ENCODE measurements around the gene CXXC5. TPM values are rescaled to one million over a fixed set of nuclear protein-coding genes. Genes with fewer than 3 reads are reported as not detected.

CXXC5 gene
- total and polyA plus RNA-seq, 2 of the 4 experiments (the other 2 are of a cell fraction) = 24.9 to 35.7 TPM

DNA sequence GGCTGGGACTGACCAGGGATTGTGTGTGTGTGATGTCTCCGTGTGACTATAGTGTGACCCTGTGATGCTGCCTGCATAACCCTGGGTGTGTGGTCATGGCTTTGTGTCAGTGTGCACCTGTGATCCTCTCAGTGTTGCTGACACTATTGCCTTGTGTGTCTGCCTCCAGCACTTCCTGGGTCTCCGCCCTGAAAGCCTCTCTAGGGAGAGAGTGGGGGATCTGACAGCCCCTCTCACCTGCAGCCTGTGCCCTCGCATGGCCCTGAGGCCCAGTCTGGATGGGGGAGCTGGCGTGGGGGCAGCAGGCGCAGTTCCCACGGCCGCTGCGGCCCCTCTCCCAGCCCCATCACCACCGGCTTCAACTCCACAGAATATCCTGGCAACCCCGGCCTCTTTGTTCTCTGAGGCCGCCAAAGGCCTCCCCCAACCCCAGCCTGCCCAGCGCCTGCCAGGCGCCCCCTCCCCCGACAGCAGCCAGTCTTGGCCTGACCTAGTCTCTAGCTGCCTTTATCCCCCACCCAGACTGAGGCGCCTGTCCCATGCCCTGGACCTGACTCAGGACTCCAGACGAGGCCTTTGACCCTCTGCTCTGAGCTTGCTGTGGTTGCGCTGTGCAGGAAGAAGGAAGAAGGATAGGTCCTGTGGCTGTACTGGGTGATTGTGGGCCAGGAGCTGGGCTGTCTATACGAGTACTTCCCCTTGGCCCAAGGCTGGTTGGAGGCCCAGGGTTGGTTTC lies 38.7 kb downstream of the CXXC5 start:
- WGBS, 2 experiments (ENCODE audit: extremely low coverage in 2 of 2, insufficient read length in 1 of 2) = 79% methylated on average over 4 of the region's 18 CpGs; no CpG with 5 or more reads in 1 of the 2 experiments
- Histone ChIP-seq H3K56ac (ENCODE audit: extremely low read depth, insufficient read depth, low read length) (no peak overlapping the region), H3K27me3 (ENCODE audit: control insufficient read depth, insufficient read depth, low read length) (no peaks in the 10 kb centered on the region), H3K9ac (ENCODE audit: low read depth, low read length) (no peak overlapping the region), H3K23ac (ENCODE audit: low read depth, low read length) (no peak overlapping the region), H3K27ac (ENCODE audit: insufficient read depth, low read length) (no peak overlapping the region), H4K5ac (ENCODE audit: low read depth, low read length) (no peak overlapping the region), H4K8ac (ENCODE audit: low read depth in 2 of 2, low read length in 2 of 2) (no peak overlapping the region), H3K4me1 (ENCODE audit: control insufficient read depth, insufficient read depth, low read length) (peaks cover 17% of the 10 kb centered on the region), H2AFZ (replicated peaks; ENCODE audit: low read length, poor library complexity) (no peak overlapping the region), H3K36me3 (ENCODE audit: control insufficient read depth, insufficient read depth, low read length) (peaks cover 25% of the 10 kb centered on the region), H2BK120ac (ENCODE audit: low read depth, low read length) (no peak overlapping the region), H3K14ac (replicated peaks; ENCODE audit: low read depth, low read length) (no peak overlapping the region), H3K4me2 (ENCODE audit: low read depth, low read length) (no peak overlapping the region), H3K79me1 (ENCODE audit: low read depth in 1 of 2, low read length in 2 of 2) (peaks cover 5 to 6% of the 10 kb centered on the region in 2 experiments; a peak in 1 of 4 replicates), H3K18ac (ENCODE audit: low read depth, low read length) (no peak overlapping the region), H4K91ac (ENCODE audit: insufficient read depth, low read depth, low read length) (no peak overlapping the region), H2BK5ac (ENCODE audit: low read depth, low read length, poor library complexity, severe bottlenecking) (no peak overlapping the region), H2BK15ac (ENCODE audit: low read depth, low read length) (no peak overlapping the region), H3K9me3 (ENCODE audit: control insufficient read depth, insufficient read depth, low read length) (no peaks in the 10 kb centered on the region), H3K4ac (ENCODE audit: low read depth, low read length) (no peak overlapping the region; the same call in 1 of the 2 replicates), H2AK9ac (replicated peaks; ENCODE audit: low read depth, low read length, poor library complexity) (peak overlapping the region; percentile 28), H3K9me1 (ENCODE audit: insufficient read depth, low read length) (no peaks in the 10 kb centered on the region; the same call in 1 of the 2 replicates), H2AK5ac (ENCODE audit: low read depth, low read length) (peak overlapping the region; percentile 66; the same call in 1 of the 2 replicates), H3K4me3 (ENCODE audit: insufficient read depth, low read depth, low read length) (no peak overlapping the region), H4K20me1 (ENCODE audit: insufficient read depth, low read length) (no peaks in the 10 kb centered on the region; the same call in 1 of the 2 replicates), H2BK20ac (ENCODE audit: low read depth, low read length) (no peak overlapping the region)
- no peak for DNase-seq
- in situ Hi-C loops (cut with MboI; ENCODE audit: low sequenced_read_pairs) = no loop called here
- ChIA-PET CTCF (no interaction called here), POLR2A (ENCODE audit: unreplicated experiment) (no interaction called here)
- ATAC-seq (ENCODE audit: low read depth) = no peak
- dilution Hi-C loops (cut with HindIII; ENCODE audit: low sequenced_read_pairs, unreplicated experiment) = no loop called here
- intact Hi-C loops (cut with micrococcal nuclease) = no loop called here
- BruUV-seq (replicated peaks) = no TSS peak
- TF ChIP-seq, protein P1, sequence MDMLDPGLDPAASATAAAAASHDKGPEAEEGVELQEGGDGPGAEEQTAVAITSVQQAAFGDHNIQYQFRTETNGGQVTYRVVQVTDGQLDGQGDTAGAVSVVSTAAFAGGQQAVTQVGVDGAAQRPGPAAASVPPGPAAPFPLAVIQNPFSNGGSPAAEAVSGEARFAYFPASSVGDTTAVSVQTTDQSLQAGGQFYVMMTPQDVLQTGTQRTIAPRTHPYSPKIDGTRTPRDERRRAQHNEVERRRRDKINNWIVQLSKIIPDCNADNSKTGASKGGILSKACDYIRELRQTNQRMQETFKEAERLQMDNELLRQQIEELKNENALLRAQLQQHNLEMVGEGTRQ (IDR thresholded peaks at IDR 0.05; ENCODE audit: low read depth, low read length) = no peak
- no peak for TF ChIP-seq CHD1 (IDR thresholded peaks at IDR 0.05; ENCODE audit: low read depth, low read length)
- TF ChIP-seq POLR2A (IDR thresholded peaks at IDR 0.05; ENCODE audit: low read depth, low read length) = no peak
- TF ChIP-seq RAD21 (IDR thresholded peaks at IDR 0.05; ENCODE audit: low read length) = no peak
- TF ChIP-seq MAZ (IDR thresholded peaks at IDR 0.05; ENCODE audit: borderline replicate concordance, low read depth, low read length) = no peak
- TF ChIP-seq BHLHE40 (IDR thresholded peaks at IDR 0.05; ENCODE audit: low read depth, low read length) = no peak
- no peak for TF ChIP-seq FOS (IDR thresholded peaks at IDR 0.05; ENCODE audit: low read depth, low read length)
- no peak for TF ChIP-seq MAFK (IDR thresholded peaks at IDR 0.05; ENCODE audit: low read depth, low read length)
- TF ChIP-seq ELK1 (IDR thresholded peaks at IDR 0.05; ENCODE audit: borderline replicate concordance, low read depth, low read length) = no peak

All from IMR-90 (cell line).